GM12801 (cell line): Measurements from ENCODE around the gene BCOR.

Experiments used
- CTCF ChIP-seq: IDR thresholded peaks from one replicate; pipeline ENCODE4 v1.5.1; 2011; ENCODE audit warnings: control low read depth; ENCODE audit not compliant: insufficient read length; ENCODE audit errors: extremely low read depth

BCOR gene

GRCh38 chrX:40143987-40144386 is 46.2 kb upstream of the BCOR start:
- no peak for TF ChIP-seq CTCF

GRCh38 chrX:40143001-40143400 is 45.2 kb upstream of the BCOR start:
- TF ChIP-seq CTCF, result no peak

- no peak for TF ChIP-seq CTCF
Observed at GRCh38 chrX:40142417-40142816, 44.7 kb upstream of the BCOR start.

GRCh38 chrX:40140706-40141499 is 43.1 kb upstream of the BCOR start:
- no peak for TF ChIP-seq CTCF

- TF ChIP-seq CTCF, result no peak
Observed at GRCh38 chrX:40132751-40133150, 35.0 kb upstream of the BCOR start.

GRCh38 chrX:40131654-40132337 is 34.0 kb upstream of the BCOR start:
- no peak for TF ChIP-seq CTCF

GRCh38 chrX:40130207-40130606 is 32.4 kb upstream of the BCOR start:
- TF ChIP-seq CTCF, result no peak
